DMS79 (cell line): ENCODE data around the gene LRRC25.
"Not testable (repeated sequence)": the region's sequence is repeated elsewhere in the genome, so short reads cannot be mapped to it uniquely, and the experiment has no call there.

Source experiments
- DNase-seq: peaks from one replicate; lab custom pipeline; 2025; lab: John Stamatoyannopoulos, UW

The LRRC25 gene

GRCh38 chr19:18402455-18403248 lies 5.2 kb upstream of the LRRC25 start:
- DNase-seq, result not testable (repeated sequence)

GRCh38 chr19:18401580-18402112 lies 4.2 kb upstream of the LRRC25 start:
- no peak for DNase-seq

- no peak for DNase-seq
Measured at GRCh38 chr19:18399008-18399407, 1.6 kb upstream of the LRRC25 start.

- no peak for DNase-seq
Measured at GRCh38 chr19:18396471-18397241, 766 bp downstream of the LRRC25 start.

- DNase-seq, result no peak
Measured at GRCh38 chr19:18393836-18394235, 3.6 kb downstream of the LRRC25 start.

GRCh38 chr19:18392926-18393325 lies 4.5 kb downstream of the LRRC25 start:
- DNase-seq, result no peak

GRCh38 chr19:18392417-18392816 lies 5.0 kb downstream of the LRRC25 start:
- no peak for DNase-seq

- DNase-seq, result no peak
Measured at GRCh38 chr19:18391509-18392075, 5.8 kb downstream of the LRRC25 start.

GRCh38 chr19:18390065-18390907 lies 7.1 kb downstream of the LRRC25 start:
- DNase-seq, result no peak

GRCh38 chr19:18389726-18390064 lies 7.7 kb downstream of the LRRC25 start:
- DNase-seq, result no peak

GRCh38 chr19:18388960-18389725 lies 8.3 kb downstream of the LRRC25 start:
- DNase-seq, result no peak

GRCh38 chr19:18388100-18388959 lies 9.1 kb downstream of the LRRC25 start:
- DNase-seq, result peak; percentile 71

GRCh38 chr19:18386543-18387271 lies 10.7 kb downstream of the LRRC25 start:
- no peak for DNase-seq

- no peak for DNase-seq
Measured at GRCh38 chr19:18385675-18386542, 11.5 kb downstream of the LRRC25 start, which contains the start of gene GDF15. TSS of gene GDF15 (plus strand) at chr19:18386158. CDS start at chr19:18386190, 32 bp downstream.

GRCh38 chr19:18385359-18385674 lies 12.1 kb downstream of the LRRC25 start:
- no peak for DNase-seq

- no peak for DNase-seq
Measured at GRCh38 chr19:18384775-18385174, 12.6 kb downstream of the LRRC25 start.

- not testable (repeated sequence) for DNase-seq
Measured at GRCh38 chr19:18383622-18384021, 13.8 kb downstream of the LRRC25 start.

- DNase-seq, result no peak
Measured at GRCh38 chr19:18380843-18381242, 16.6 kb downstream of the LRRC25 start.
